HG02588 (cell line): ENCODE measurements around the gene NCAM1.

Experiments
- ATAC-seq: cut with Tn5 transposase; IDR thresholded peaks from one replicate; pipeline ENCODE4 v1.9.1; 2021; ENCODE audit warnings: mild to moderate bottlenecking, moderate library complexity; ENCODE audit not compliant: unreplicated experiment

The NCAM1 gene

GRCh38 chr11:112967082-112967481 is 5.9 kb downstream of the NCAM1 start:
- ATAC-seq: no peak

GRCh38 chr11:112968941-112969713 is 7.9 kb downstream of the NCAM1 start:
- no peak for ATAC-seq

GRCh38 chr11:112971195-112971594 is 10.0 kb downstream of the NCAM1 start:
- no peak for ATAC-seq

- no peak for ATAC-seq
Measured at GRCh38 chr11:112971827-112972226, 10.6 kb downstream of the NCAM1 start.

GRCh38 chr11:112972399-112973145 is 11.4 kb downstream of the NCAM1 start:
- ATAC-seq: no peak

- no peak for ATAC-seq
Measured at GRCh38 chr11:112975051-112975450, 13.8 kb downstream of the NCAM1 start.

GRCh38 chr11:112975493-112975892 is 14.3 kb downstream of the NCAM1 start:
- ATAC-seq: no peak

- ATAC-seq: no peak
Measured at GRCh38 chr11:112977755-112978154, 16.5 kb downstream of the NCAM1 start.

- ATAC-seq: no peak
Measured at GRCh38 chr11:112983887-112984286, 22.7 kb downstream of the NCAM1 start.

- ATAC-seq: no peak
Measured at GRCh38 chr11:112989198-112989597, 28.0 kb downstream of the NCAM1 start.

- ATAC-seq: no peak
Measured at GRCh38 chr11:112993808-112994207, 32.6 kb downstream of the NCAM1 start.

GRCh38 chr11:112995423-112996090 is 34.3 kb downstream of the NCAM1 start:
- ATAC-seq: no peak

- no peak for ATAC-seq
Measured at GRCh38 chr11:112996994-112997393, 35.8 kb downstream of the NCAM1 start.

GRCh38 chr11:112997857-112998466 is 36.7 kb downstream of the NCAM1 start:
- no peak for ATAC-seq

- no peak for ATAC-seq
Measured at GRCh38 chr11:112999520-112999919, 38.3 kb downstream of the NCAM1 start.

GRCh38 chr11:113001709-113002108 is 40.5 kb downstream of the NCAM1 start:
- no peak for ATAC-seq

GRCh38 chr11:113006896-113007445 is 45.8 kb downstream of the NCAM1 start:
- ATAC-seq: no peak

GRCh38 chr11:113014262-113015097 is 53.3 kb downstream of the NCAM1 start:
- ATAC-seq: no peak

GRCh38 chr11:113015098-113015455 is 53.9 kb downstream of the NCAM1 start:
- ATAC-seq: no peak

GRCh38 chr11:113016905-113017304 is 55.7 kb downstream of the NCAM1 start:
- no peak for ATAC-seq
